ENCODE measurements around the gene BMP3.

Gene BMP3

GRCh38 chr4:81042578-81043365 lies 12.3 kb downstream of the BMP3 start:
- no peak for DNase-seq

GRCh38 chr4:81049330-81049729 lies 18.8 kb downstream of the BMP3 start:
- no peak for DNase-seq

- DNase-seq, result no peak
Observed at GRCh38 chr4:81049907-81050306, 19.4 kb downstream of the BMP3 start.

- peak; percentile 36 for DNase-seq
Observed at GRCh38 chr4:81052119-81053068, 21.9 kb downstream of the BMP3 start.

- DNase-seq, result no peak
Observed at GRCh38 chr4:81058621-81059020, 28.1 kb downstream of the BMP3 start.

- no peak for DNase-seq
Observed at GRCh38 chr4:81060587-81061343, 30.3 kb downstream of the BMP3 start.

- no peak for DNase-seq
Observed at GRCh38 chr4:81061344-81061730, 30.8 kb downstream of the BMP3 start.

- DNase-seq, result no peak
Observed at GRCh38 chr4:81062001-81062400, 31.5 kb downstream of the BMP3 start.

- no peak for DNase-seq
Observed at GRCh38 chr4:81065446-81065845, 34.9 kb downstream of the BMP3 start.

- DNase-seq, result peak; percentile 88
Observed at GRCh38 chr4:81069706-81070331, 39.3 kb downstream of the BMP3 start.

- DNase-seq, result no peak
Observed at GRCh38 chr4:81071013-81071412, 40.5 kb downstream of the BMP3 start.

GRCh38 chr4:81081156-81081555 lies 50.6 kb downstream of the BMP3 start:
- no peak for DNase-seq

- DNase-seq, result no peak
Observed at GRCh38 chr4:81084029-81084428, 53.5 kb downstream of the BMP3 start.

GRCh38 chr4:81084634-81085033 lies 54.1 kb downstream of the BMP3 start:
- DNase-seq, result no peak

- DNase-seq, result no peak
Observed at GRCh38 chr4:81085291-81085690, 54.8 kb downstream of the BMP3 start.

- DNase-seq, result no peak
Observed at GRCh38 chr4:81085979-81086378, 55.5 kb downstream of the BMP3 start.

- DNase-seq, result no peak
Observed at GRCh38 chr4:81093720-81094401, 63.4 kb downstream of the BMP3 start.

GRCh38 chr4:81095389-81095788 lies 64.9 kb downstream of the BMP3 start:
- DNase-seq, result no peak

GRCh38 chr4:81096566-81096965 lies 66.1 kb downstream of the BMP3 start:
- DNase-seq, result no peak

GRCh38 chr4:81102107-81102506 lies 71.6 kb downstream of the BMP3 start:
- no peak for DNase-seq

GRCh38 chr4:81106150-81106549 lies 75.6 kb downstream of the BMP3 start:
- no peak for DNase-seq
